WTC11 (cell line): Measurements from ENCODE around the gene RALBP1. TPM values are rescaled to one million over a fixed set of nuclear protein-coding genes. Genes with fewer than 3 reads are reported as not detected.

Source experiments
- ATAC-seq: fragments of 200-7000 bp; cut with Tn5 transposase; 2 replicates; pipeline ENCODE4 v1.10.0; 2021; ENCODE audit warnings: mild to moderate bottlenecking, moderate library complexity
- Bru-seq: library from RNA; stranded (reverse); fragments of 400-500 nt; gene quantifications from one replicate; lab custom pipeline; 2021; lab: Mats Ljungman, UMichigan
- CTCF ChIA-PET: fragments of 300-600 bp; sonication (Branson Sonifier 250); formaldehyde crosslinking; loops from one replicate; lab custom pipeline; 2021; ENCODE audit warnings: antibody characterized with exemption; lab: Charles Lee
- POLR2A ChIA-PET: fragments of 350-600 bp; sonication (Branson Sonifier 250); formaldehyde crosslinking; loops from one replicate; lab custom pipeline; 2021; ENCODE audit warnings: antibody characterized with exemption; lab: Charles Lee
- DNase-seq: peaks from one replicate; pipeline ENCODE4 v3.0.0; 2021; ENCODE audit warnings: low spot score
- H3K27ac Mint-ChIP-seq: 2 replicates; pipeline ENCODE4 v1.8.0; 2021; ENCODE audit warnings: mixed read lengths
- H3K27me3 Mint-ChIP-seq: 2 replicates; pipeline ENCODE4 v1.8.0; 2021; ENCODE audit warnings: low read depth, mild to moderate bottlenecking, moderate library complexity, mixed read lengths
- H3K36me3 Mint-ChIP-seq: 2 replicates; pipeline ENCODE4 v1.8.0; 2021; ENCODE audit warnings: mixed read lengths
- H3K4me1 Mint-ChIP-seq: 2 replicates; pipeline ENCODE4 v1.8.0; 2022; ENCODE audit warnings: mixed read lengths
- H3K4me3 Mint-ChIP-seq: 2 replicates; pipeline ENCODE4 v1.8.0; 2021; ENCODE audit warnings: mild to moderate bottlenecking, moderate library complexity, mixed read lengths
- H3K9me3 Mint-ChIP-seq: 2 replicates; pipeline ENCODE4 v1.8.0; 2021; ENCODE audit warnings: mixed read lengths
- CREB1 ChIP-seq: sonication (generic); formaldehyde crosslinking; IDR thresholded peaks from 2 replicates; pipeline ENCODE4 v1.8.0; 2023; ENCODE audit warnings: mild to moderate bottlenecking, missing genetic modification reagents
- EMX1 ChIP-seq: fragments of 250-450 bp; sonication (Bioruptor Pico); IDR thresholded peaks from 2 replicates; pipeline ENCODE4 v1.8.0; 2021; ENCODE audit warnings: mild to moderate bottlenecking
- ETV6 ChIP-seq: sonication (generic); formaldehyde crosslinking; IDR thresholded peaks from 2 replicates; pipeline ENCODE4 v1.8.1; 2022; ENCODE audit warnings: mild to moderate bottlenecking, missing genetic modification reagents
- FOXP1 ChIP-seq: sonication (generic); formaldehyde crosslinking; IDR thresholded peaks from 2 replicates; pipeline ENCODE4 v1.8.0; 2022; ENCODE audit warnings: missing genetic modification reagents, mild to moderate bottlenecking, moderate library complexity, borderline replicate concordance
- FOXP4 ChIP-seq: sonication (generic); formaldehyde crosslinking; IDR thresholded peaks from 2 replicates; pipeline ENCODE4 v1.8.0; 2022; ENCODE audit warnings: mild to moderate bottlenecking, missing genetic modification reagents
- GRHL2 ChIP-seq: fragments of 250-450 bp; sonication (Bioruptor Pico); IDR thresholded peaks from 2 replicates; pipeline ENCODE4 v1.8.0; 2022; ENCODE audit warnings: mild to moderate bottlenecking, moderate library complexity; ENCODE audit not compliant: insufficient replicate concordance, severe bottlenecking
- HMGXB4 ChIP-seq: sonication (generic); formaldehyde crosslinking; IDR thresholded peaks from 2 replicates; pipeline ENCODE4 v1.8.1; 2023; ENCODE audit warnings: mild to moderate bottlenecking, moderate library complexity, missing genetic modification reagents
- IRF2 ChIP-seq: sonication (generic); formaldehyde crosslinking; IDR thresholded peaks from 2 replicates; pipeline ENCODE4 v1.8.0; 2022; ENCODE audit warnings: low read depth, missing genetic modification reagents, borderline replicate concordance
- MAX ChIP-seq: sonication (generic); formaldehyde crosslinking; IDR thresholded peaks from 2 replicates; pipeline ENCODE4 v1.8.0; 2022; ENCODE audit warnings: mild to moderate bottlenecking, missing genetic modification reagents
- NFATC4 ChIP-seq: fragments of 250-450 bp; sonication (Bioruptor Pico); IDR thresholded peaks from 2 replicates; pipeline ENCODE4 v1.9.0; 2021; ENCODE audit warnings: mild to moderate bottlenecking
- OVOL2 ChIP-seq: fragments of 250-450 bp; sonication (Bioruptor Pico); IDR thresholded peaks from 2 replicates; pipeline ENCODE4 v1.9.0; 2021; ENCODE audit warnings: mild to moderate bottlenecking, borderline replicate concordance
- PRRX2 ChIP-seq: fragments of 250-450 bp; sonication (Bioruptor Pico); IDR thresholded peaks from 2 replicates; pipeline ENCODE4 v1.8.0; 2021; ENCODE audit warnings: mild to moderate bottlenecking
- SMAD4 ChIP-seq: sonication (generic); formaldehyde crosslinking; IDR thresholded peaks from 2 replicates; pipeline ENCODE4 v1.8.0; 2022; ENCODE audit warnings: mild to moderate bottlenecking, missing genetic modification reagents
- USF1 ChIP-seq: sonication (generic); formaldehyde crosslinking; IDR thresholded peaks from 2 replicates; pipeline ENCODE4 v1.8.0; 2022; ENCODE audit warnings: mild to moderate bottlenecking, missing genetic modification reagents
- ZBTB21 ChIP-seq: sonication (generic); formaldehyde crosslinking; IDR thresholded peaks from 2 replicates; pipeline ENCODE4 v1.8.1; 2023; ENCODE audit warnings: mild to moderate bottlenecking, missing genetic modification reagents, borderline replicate concordance
- ZNF232 ChIP-seq: sonication (generic); formaldehyde crosslinking; IDR thresholded peaks from 2 replicates; pipeline ENCODE4 v1.8.0; 2022; ENCODE audit warnings: mild to moderate bottlenecking, missing genetic modification reagents
- ZNF423 ChIP-seq: fragments of 250-450 bp; sonication (Bioruptor Pico); IDR thresholded peaks from 2 replicates; pipeline ENCODE4 v2.1.2; 2022; ENCODE audit warnings: mild to moderate bottlenecking, moderate library complexity
- ZNF532 ChIP-seq: fragments of 250-450 bp; sonication (Bioruptor Pico); IDR thresholded peaks from 2 replicates; pipeline ENCODE4 v1.9.0; 2021; ENCODE audit warnings: mild to moderate bottlenecking, borderline replicate concordance
- ZNF671 ChIP-seq: fragments of 250-450 bp; sonication (Bioruptor Pico); IDR thresholded peaks from 2 replicates; pipeline ENCODE4 v1.8.0; 2021; ENCODE audit warnings: mild to moderate bottlenecking
- long read RNA-seq, 3 experiments: library from RNA in 1 of 3; library from capped mRNA in 1 of 3; library from polyadenylated mRNA in 1 of 3; unstranded in 2 of 3; stranded (forward) in 1 of 3; transcript quantifications; one replicate each; pipeline ENCODE4 v2.0.0, GENCODE V29; 2021
- total RNA-seq: library from RNA; stranded (reverse); gene quantifications from 3 replicates; pipeline ENCODE4 v1.2.3, GENCODE V29; 2021
- TF ChIP-seq, protein P1 (sequence below): sonication (generic); formaldehyde crosslinking; IDR thresholded peaks from 2 replicates; pipeline ENCODE4 v1.8.1; 2022; ENCODE audit warnings: low read depth, missing genetic modification reagents, borderline replicate concordance
- TF ChIP-seq, protein P2 (sequence below): sonication (generic); formaldehyde crosslinking; IDR thresholded peaks from 2 replicates; pipeline ENCODE4 v1.8.0; 2022; ENCODE audit warnings: missing genetic modification reagents

The RALBP1 gene
- total RNA-seq (59.9 to 69.3 TPM (median 61.4 TPM) in 3 replicates), Bru-seq, nascent RNA (percentile 77 among the genes with signal in this experiment)
- long read RNA-seq, experiment 1, full-length matches to known transcripts: 382 of 467 reads
- long read RNA-seq, experiment 1, partial matches to known transcripts: 64 of 467 reads
- long read RNA-seq, experiment 1, other reads (novel, unspliced or antisense): 21 of 467 reads
- long read RNA-seq, experiment 2, full-length matches to known transcripts: 26 of 78 reads
- long read RNA-seq, experiment 2, partial matches to known transcripts: 41 of 78 reads
- long read RNA-seq, experiment 2, other reads (novel, unspliced or antisense): 11 of 78 reads
- long read RNA-seq, experiment 3, full-length matches to known transcripts: 4 of 7 reads
- long read RNA-seq, experiment 3, partial matches to known transcripts: 2 of 7 reads
- long read RNA-seq, experiment 3, other reads (novel, unspliced or antisense): 1 of 7 reads

- DNase-seq: peak; percentile 100
- H3K4me3 Mint-ChIP-seq: peak within 1 kb of the TSS; percentile 87
- POLR2A ChIA-PET: interaction anchor here (1.3 kb wide), 1 partner anchor 40 kb away, joined by 3 read pairs; no protein-coding TSS in a partner anchor
- H3K27me3 Mint-ChIP-seq: no peaks in the 10 kb centered on the region
- H3K36me3 Mint-ChIP-seq: peaks cover 12% of the 10 kb centered on the region
- CTCF ChIA-PET: interaction anchor here (0.9 kb wide), 1 partner anchor 42 kb away, joined by 3 read pairs; no protein-coding TSS in a partner anchor
- H3K4me1 Mint-ChIP-seq: peaks cover 16% of the 10 kb centered on the region
- no peaks in the 10 kb centered on the region for H3K9me3 Mint-ChIP-seq
- ATAC-seq: peak; percentile 96
- H3K27ac Mint-ChIP-seq: peak within 1 kb of the TSS; percentile 97
- TF ChIP-seq FOXP1 (CRISPR knock-in tag): no peak
- no peak for TF ChIP-seq ZNF671 (CRISPR knock-in tag)
- TF ChIP-seq EMX1: no peak
- TF ChIP-seq GRHL2 (CRISPR knock-in tag): no peak
- no peak for TF ChIP-seq CREB1 (CRISPR knock-in tag)
- TF ChIP-seq, protein P1, sequence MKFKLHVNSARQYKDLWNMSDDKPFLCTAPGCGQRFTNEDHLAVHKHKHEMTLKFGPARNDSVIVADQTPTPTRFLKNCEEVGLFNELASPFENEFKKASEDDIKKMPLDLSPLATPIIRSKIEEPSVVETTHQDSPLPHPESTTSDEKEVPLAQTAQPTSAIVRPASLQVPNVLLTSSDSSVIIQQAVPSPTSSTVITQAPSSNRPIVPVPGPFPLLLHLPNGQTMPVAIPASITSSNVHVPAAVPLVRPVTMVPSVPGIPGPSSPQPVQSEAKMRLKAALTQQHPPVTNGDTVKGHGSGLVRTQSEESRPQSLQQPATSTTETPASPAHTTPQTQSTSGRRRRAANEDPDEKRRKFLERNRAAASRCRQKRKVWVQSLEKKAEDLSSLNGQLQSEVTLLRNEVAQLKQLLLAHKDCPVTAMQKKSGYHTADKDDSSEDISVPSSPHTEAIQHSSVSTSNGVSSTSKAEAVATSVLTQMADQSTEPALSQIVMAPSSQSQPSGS: no peak
- TF ChIP-seq, protein P2, sequence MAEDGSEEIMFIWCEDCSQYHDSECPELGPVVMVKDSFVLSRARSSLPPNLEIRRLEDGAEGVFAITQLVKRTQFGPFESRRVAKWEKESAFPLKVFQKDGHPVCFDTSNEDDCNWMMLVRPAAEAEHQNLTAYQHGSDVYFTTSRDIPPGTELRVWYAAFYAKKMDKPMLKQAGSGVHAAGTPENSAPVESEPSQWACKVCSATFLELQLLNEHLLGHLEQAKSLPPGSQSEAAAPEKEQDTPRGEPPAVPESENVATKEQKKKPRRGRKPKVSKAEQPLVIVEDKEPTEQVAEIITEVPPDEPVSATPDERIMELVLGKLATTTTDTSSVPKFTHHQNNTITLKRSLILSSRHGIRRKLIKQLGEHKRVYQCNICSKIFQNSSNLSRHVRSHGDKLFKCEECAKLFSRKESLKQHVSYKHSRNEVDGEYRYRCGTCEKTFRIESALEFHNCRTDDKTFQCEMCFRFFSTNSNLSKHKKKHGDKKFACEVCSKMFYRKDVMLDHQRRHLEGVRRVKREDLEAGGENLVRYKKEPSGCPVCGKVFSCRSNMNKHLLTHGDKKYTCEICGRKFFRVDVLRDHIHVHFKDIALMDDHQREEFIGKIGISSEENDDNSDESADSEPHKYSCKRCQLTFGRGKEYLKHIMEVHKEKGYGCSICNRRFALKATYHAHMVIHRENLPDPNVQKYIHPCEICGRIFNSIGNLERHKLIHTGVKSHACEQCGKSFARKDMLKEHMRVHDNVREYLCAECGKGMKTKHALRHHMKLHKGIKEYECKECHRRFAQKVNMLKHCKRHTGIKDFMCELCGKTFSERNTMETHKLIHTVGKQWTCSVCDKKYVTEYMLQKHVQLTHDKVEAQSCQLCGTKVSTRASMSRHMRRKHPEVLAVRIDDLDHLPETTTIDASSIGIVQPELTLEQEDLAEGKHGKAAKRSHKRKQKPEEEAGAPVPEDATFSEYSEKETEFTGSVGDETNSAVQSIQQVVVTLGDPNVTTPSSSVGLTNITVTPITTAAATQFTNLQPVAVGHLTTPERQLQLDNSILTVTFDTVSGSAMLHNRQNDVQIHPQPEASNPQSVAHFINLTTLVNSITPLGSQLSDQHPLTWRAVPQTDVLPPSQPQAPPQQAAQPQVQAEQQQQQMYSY (CRISPR knock-in tag): no peak
- TF ChIP-seq SMAD4 (CRISPR knock-in tag): peak; percentile 38; the same call in 1 of the 2 replicates
- TF ChIP-seq MAX (CRISPR knock-in tag): peak; percentile 75; the same call in 1 of the 2 replicates
- TF ChIP-seq PRRX2 (CRISPR knock-in tag): no peak
- TF ChIP-seq NFATC4 (CRISPR knock-in tag): no peak
- no peak for TF ChIP-seq ZBTB21
- TF ChIP-seq ZNF423 (CRISPR knock-in tag): no peak
- TF ChIP-seq FOXP4 (CRISPR knock-in tag): peak; percentile 58; the same call in 1 of the 2 replicates
- peak; percentile 15; the same call in 1 of the 2 replicates for TF ChIP-seq ETV6 (CRISPR knock-in tag)
- TF ChIP-seq USF1 (CRISPR knock-in tag): peak; percentile 52; the same call in 1 of the 2 replicates
- no peak for TF ChIP-seq IRF2 (CRISPR knock-in tag)
- TF ChIP-seq OVOL2 (CRISPR knock-in tag): no peak
- TF ChIP-seq ZNF232 (CRISPR knock-in tag): no peak
- TF ChIP-seq HMGXB4: peak; percentile 27; the same call in 1 of the 2 replicates
- TF ChIP-seq ZNF532: no peak
Measured at GRCh38 chr18:9474983-9475642, at the start of gene RALBP1. Gene RALBP1 (plus strand): TSS chr18:9475513. CDS start chr18:9513046, 37,533 bp downstream.
